H1 (cell line): Measurements from ENCODE around the gene MAP9. TPM values are rescaled to one million over a fixed set of nuclear protein-coding genes. Genes with fewer than 3 reads are reported as not detected.

ENCODE experiments used
- CTCF ChIA-PET: fragments of 300-600 bp; sonication (Branson Sonifier 250); formaldehyde crosslinking; loops from one replicate; lab custom pipeline; 2021; ENCODE audit not compliant: partially characterized antibody; lab: Charles Lee
- POLR2A ChIA-PET: fragments of 300-600 bp; sonication (Branson Sonifier 250); formaldehyde crosslinking; loops from one replicate; lab custom pipeline; 2021; ENCODE audit warnings: inconsistent platforms; ENCODE audit not compliant: partially characterized antibody; lab: Charles Lee
- DNase-seq, 2 experiments: peaks; one replicate each; pipeline versions ENCODE4 v3.0.0 to v3.0.0-alpha.2; 2010 to 2022; ENCODE audit warnings: low spot score in 2 of 2, low read depth in 1 of 2, mixed read lengths in 1 of 2
- FAIRE-seq: peaks from 2 replicates; lab custom pipeline; 2011; peaks lifted over from hg19 to GRCh38; lab: Jason Lieb, UNC
- H2AFZ ChIP-seq: 2 replicates; pipeline ENCODE4 v1.8.1; 2012; ENCODE audit warnings: low read length, inconsistent platforms
- H2AK5ac ChIP-seq: 2 replicates; pipeline ENCODE4 v1.6.1; 2013; ENCODE audit warnings: low read depth, low read length
- H2BK120ac ChIP-seq: replicated peaks from 2 replicates; pipeline ENCODE3; 2013; ENCODE audit warnings: low read depth, low read length, inconsistent platforms
- H2BK12ac ChIP-seq: 2 replicates; pipeline ENCODE4 v1.6.1; 2013; ENCODE audit warnings: low read depth, low read length
- H2BK15ac ChIP-seq: 2 replicates; pipeline ENCODE4 v1.6.1; 2013; ENCODE audit warnings: low read length
- H2BK20ac ChIP-seq: 2 replicates; pipeline ENCODE4 v1.6.1; 2013; ENCODE audit warnings: low read length
- H2BK5ac ChIP-seq: 2 replicates; pipeline ENCODE4 v1.6.1; 2013; ENCODE audit warnings: low read depth, low read length
- H3K14ac ChIP-seq: 2 replicates; pipeline ENCODE4 v1.6.1; 2013; ENCODE audit warnings: inconsistent platforms; ENCODE audit not compliant: insufficient read length
- H3K18ac ChIP-seq: 2 replicates; pipeline ENCODE4 v1.6.1; 2013; ENCODE audit warnings: low read length; ENCODE audit errors: extremely low read depth
- H3K23ac ChIP-seq: 2 replicates; pipeline ENCODE4 v1.6.1; 2013; ENCODE audit warnings: inconsistent platforms; ENCODE audit not compliant: insufficient read length
- H3K23me2 ChIP-seq: 2 replicates; pipeline ENCODE4 v1.6.1; 2013; ENCODE audit warnings: low read depth, low read length
- H3K27ac ChIP-seq: 2 replicates; pipeline ENCODE4 v1.6.1; 2011; ENCODE audit warnings: low read depth, low read length, inconsistent platforms
- H3K27me3 ChIP-seq, 4 experiments: replicated peaks in 1 of 4; 1 replicate in 1 of 4; 2 replicates in 3 of 4; pipeline versions ENCODE4 v1.6.1 to v1.8.1; 2011 to 2013; ENCODE audit warnings: low read length in 3 of 4, mild to moderate bottlenecking in 3 of 4, inconsistent platforms in 2 of 4, mixed read lengths in 2 of 4, moderate library complexity in 1 of 4; ENCODE audit not compliant: control insufficient read depth in 3 of 4, insufficient read depth in 3 of 4; ENCODE audit errors: extremely low read depth in 1 of 4
- H3K36me3 ChIP-seq, 4 experiments: 2 replicates each; pipeline versions ENCODE4 v1.6.1 to v1.8.1; 2011 to 2013; ENCODE audit warnings: mild to moderate bottlenecking in 4 of 4, low read length in 3 of 4, moderate library complexity in 2 of 4, control low read depth in 1 of 4, inconsistent platforms in 1 of 4; ENCODE audit not compliant: insufficient read depth in 4 of 4, control insufficient read depth in 2 of 4
- H3K4ac ChIP-seq: replicated peaks from 2 replicates; pipeline ENCODE3; 2013; ENCODE audit warnings: low read length, low read depth, mixed read lengths, inconsistent platforms; ENCODE audit not compliant: insufficient read length
- H3K4me1 ChIP-seq, 4 experiments: replicated peaks in 1 of 4; 1 replicate in 1 of 4; 2 replicates in 3 of 4; pipeline versions ENCODE4 v1.6.1 to v1.8.1; 2011 to 2013; ENCODE audit warnings: low read length in 3 of 4, inconsistent platforms in 2 of 4, mixed read lengths in 1 of 4; ENCODE audit not compliant: insufficient read depth in 4 of 4, control insufficient read depth in 3 of 4
- H3K4me2 ChIP-seq, 2 experiments: 2 replicates each; pipeline versions ENCODE4 v1.6.1 to v1.8.1; 2011 to 2013; ENCODE audit warnings: low read depth in 2 of 2, low read length in 2 of 2, control low read depth in 1 of 2, inconsistent platforms in 1 of 2, mild to moderate bottlenecking in 1 of 2; ENCODE audit not compliant: insufficient read depth in 1 of 2
- H3K4me3 ChIP-seq, 4 experiments: fragments of 200-600, 300-600 bp in 1 of 4; sonication (generic), shearing (Covaris generic), sonication (Bioruptor Twin) in 1 of 4; 2 replicates each; pipeline versions ENCODE4 v1.5.1 to v1.8.1; 2011 to 2016; ENCODE audit warnings: low read length in 4 of 4, low read depth in 3 of 4, control low read depth in 2 of 4, inconsistent platforms in 2 of 4, mild to moderate bottlenecking in 2 of 4, mixed read lengths in 1 of 4, moderate library complexity in 1 of 4; ENCODE audit not compliant: insufficient read depth in 2 of 4; ENCODE audit errors: extremely low read depth in 1 of 4
- H3K56ac ChIP-seq: replicated peaks from 2 replicates; pipeline ENCODE3; 2013; ENCODE audit warnings: low read depth, mild to moderate bottlenecking, mixed read lengths, low read length, inconsistent platforms; ENCODE audit not compliant: insufficient read length
- H3K79me1 ChIP-seq: 2 replicates; pipeline ENCODE4 v1.6.1; 2013; ENCODE audit warnings: low read depth, low read length, control low read depth
- H3K79me2 ChIP-seq, 2 experiments: 2 replicates each; pipeline versions ENCODE4 v1.6.1 to v1.8.1; 2012 to 2013; ENCODE audit warnings: low read length in 2 of 2, mild to moderate bottlenecking in 2 of 2, inconsistent platforms in 1 of 2; ENCODE audit not compliant: insufficient read depth in 2 of 2, control insufficient read depth in 1 of 2
- H3K9ac ChIP-seq, 4 experiments: replicated peaks in 1 of 4; 1 replicate in 1 of 4; 2 replicates in 3 of 4; pipeline versions ENCODE4 v1.6.1 to v1.8.1; 2011 to 2013; ENCODE audit warnings: low read depth in 3 of 4, low read length in 3 of 4, control low read depth in 2 of 4, mild to moderate bottlenecking in 2 of 4, moderate library complexity in 2 of 4, inconsistent platforms in 1 of 4; ENCODE audit errors: extremely low read depth in 1 of 4
- H3K9me3 ChIP-seq, 2 experiments: 2 replicates each; pipeline versions ENCODE4 v1.6.1 to v1.8.1; 2012 to 2013; ENCODE audit warnings: mild to moderate bottlenecking in 2 of 2, moderate library complexity in 2 of 2, control low read depth in 1 of 2, inconsistent platforms in 1 of 2, low read depth in 1 of 2, low read length in 1 of 2, mixed read lengths in 1 of 2; ENCODE audit not compliant: insufficient read depth in 2 of 2
- H4K20me1 ChIP-seq, 2 experiments: replicated peaks in 1 of 2; 2 replicates each; pipeline versions ENCODE3 to v1.8.1; 2011 to 2013; ENCODE audit warnings: inconsistent platforms in 2 of 2, low read length in 2 of 2, mild to moderate bottlenecking in 1 of 2; ENCODE audit not compliant: insufficient read depth in 2 of 2, control insufficient read depth in 1 of 2
- H4K5ac ChIP-seq: 2 replicates; pipeline ENCODE4 v1.6.1; 2013; ENCODE audit warnings: low read length, low read depth, mixed read lengths, inconsistent platforms; ENCODE audit not compliant: insufficient read length
- H4K8ac ChIP-seq: 2 replicates; pipeline ENCODE4 v1.8.0; 2013; ENCODE audit warnings: mild to moderate bottlenecking, moderate library complexity, low read length, inconsistent platforms; ENCODE audit not compliant: insufficient read depth; ENCODE audit errors: extremely low read depth
- H4K91ac ChIP-seq: replicated peaks from 2 replicates; pipeline ENCODE3; 2013; ENCODE audit warnings: low read length, mixed read lengths, inconsistent platforms; ENCODE audit not compliant: insufficient read length
- BACH1 ChIP-seq: IDR thresholded peaks from 2 replicates; pipeline ENCODE4 v1.6.1; 2012; ENCODE audit warnings: low read length, improper control_type of control experiment
- PHF8 ChIP-seq: fragments of 200-600 bp; sonication (generic); conservative IDR thresholded peaks from 2 replicates; pipeline ENCODE4 v1.7.1; 2012; ENCODE audit warnings: low read depth, mild to moderate bottlenecking, inconsistent platforms, low read length, moderate library complexity
- POU5F1 ChIP-seq: IDR thresholded peaks from 2 replicates; pipeline ENCODE4 v1.6.1; 2011; ENCODE audit warnings: low read depth, mild to moderate bottlenecking, low read length, moderate library complexity
- polyA plus RNA-seq, 7 experiments: library from polyadenylated mRNA; depleted of rRNA in 3 of 7; stranded (reverse) in 5 of 7; unstranded in 2 of 7; fragments of >200 nt in 5 of 7; fragments of 200-250 nt in 2 of 7; gene quantifications; 1 replicate in 5 of 7; 2 replicates in 1 of 7; 4 replicates in 1 of 7; pipeline versions ENCODE4 v1.2.1 to v1.2.3, GENCODE V29; 2011 to 2013; ENCODE audit warnings: missing spikeins in 2 of 7, mixed read lengths in 2 of 7
- total RNA-seq: library from RNA; stranded (reverse); fragmentation: NEBNext Ultra II Directional; extraction: Animal tissue kit (Norgen Biotek cat#: 25700); gene quantifications from 2 replicates; pipeline ENCODE4 v1.2.1, GENCODE V29; 2021

Gene MAP9
- total and polyA plus RNA-seq, 2 of the 8 experiments (the other 6 are each of a cell fraction or from before 2014, with no cell fraction given): 2.1 to 18.9 TPM

- no peak overlapping the region for H2AFZ ChIP-seq
- no peak overlapping the region for H3K18ac ChIP-seq
- no peak overlapping the region for H2BK12ac ChIP-seq
- H3K36me3 ChIP-seq: peaks cover 0 to 2% (median 0%) of the 10 kb centered on the region in 4 experiments; a peak in 1 of 8 replicates
- H4K20me1 ChIP-seq: no peaks in the 10 kb centered on the region
- H3K14ac ChIP-seq: no peak overlapping the region
- H3K79me2 ChIP-seq: no peaks in the 10 kb centered on the region
- FAIRE-seq: no peak
- no peak overlapping the region for H2BK15ac ChIP-seq
- H3K79me1 ChIP-seq: no peaks in the 10 kb centered on the region
- H3K4me2 ChIP-seq: no peak overlapping the region
- H2BK120ac ChIP-seq: no peak overlapping the region
- peaks cover 4% of the 10 kb centered on the region in 2 experiments; a peak in 3 of 4 replicates for H3K9me3 ChIP-seq
- no peak overlapping the region for H4K91ac ChIP-seq
- H3K4me3 ChIP-seq: no peak overlapping the region
- H3K56ac ChIP-seq: no peak overlapping the region
- POLR2A ChIA-PET: no interaction called here
- no peak overlapping the region for H3K23ac ChIP-seq
- no peaks in the 10 kb centered on the region for H3K23me2 ChIP-seq
- H3K27ac ChIP-seq: no peak overlapping the region
- H3K4me1 ChIP-seq: no peaks in the 10 kb centered on the region
- no peak overlapping the region for H4K8ac ChIP-seq
- no peak overlapping the region for H2AK5ac ChIP-seq
- H2BK20ac ChIP-seq: no peak overlapping the region
- TF ChIP-seq BACH1: no peak
- TF ChIP-seq PHF8: no peak
- no peak for TF ChIP-seq POU5F1
- TF ChIP-seq, all 59 proteins: peak for 0
- Histone ChIP-seq H3K9ac (no peak overlapping the region), H3K4ac (no peak overlapping the region), H3K27me3 (no peaks in the 10 kb centered on the region), H2BK5ac (no peak overlapping the region), H4K5ac (no peak overlapping the region)
- CTCF ChIA-PET: no interaction called here
- DNase-seq: no peak
These were observed 55.8 kb downstream of the MAP9 start for GRCh38 chr4:155321006-155321405.
